GM23338 (cell line): ENCODE measurements around the gene CCDC187. TPM values are rescaled to one million over a fixed set of nuclear protein-coding genes. Genes with fewer than 3 reads are reported as not detected.

ENCODE experiments used
- ATAC-seq: fragments of 200-7000 bp; cut with Tn5 transposase; 3 replicates; pipeline ENCODE4 v1.9.1; 2020
- DNase-seq: peaks from one replicate; pipeline ENCODE4 v3.0.0-alpha.2; 2015; ENCODE audit warnings: low spot score
- H2AFZ ChIP-seq: fragments of 200-600 bp; sonication (generic); 2 replicates; pipeline ENCODE4 v1.8.0; 2016; ENCODE audit warnings: antibody characterized with exemption, mild to moderate bottlenecking, moderate library complexity
- H3F3A ChIP-seq: fragments of 200-600 bp; sonication (generic); replicated peaks from 2 replicates; pipeline ENCODE4 v1.8.0; 2017; ENCODE audit warnings: antibody characterized with exemption, mixed run types, low read depth
- H3K27ac ChIP-seq: fragments of 200-600 bp; sonication (generic); 2 replicates; pipeline ENCODE4 v1.6.1; 2016; ENCODE audit warnings: low read depth
- H3K27me3 ChIP-seq: fragments of 200-600 bp; sonication (generic); 2 replicates; pipeline ENCODE4 v1.8.0; 2016; ENCODE audit warnings: mild to moderate bottlenecking, mixed run types, moderate library complexity; ENCODE audit not compliant: insufficient read depth
- H3K36me3 ChIP-seq: fragments of 200-600 bp; sonication (generic); 2 replicates; pipeline ENCODE4 v1.8.0; 2016; ENCODE audit warnings: mild to moderate bottlenecking; ENCODE audit not compliant: insufficient read depth
- H3K4me1 ChIP-seq: fragments of 200-600 bp; sonication (generic); 2 replicates; pipeline ENCODE4 v1.8.0; 2016; ENCODE audit warnings: mild to moderate bottlenecking, moderate library complexity; ENCODE audit not compliant: insufficient read depth
- H3K4me2 ChIP-seq: fragments of 200-600 bp; sonication (generic); 2 replicates; pipeline ENCODE4 v1.7.1; 2017; ENCODE audit warnings: mixed run types
- H3K4me3 ChIP-seq: fragments of 200-600 bp; sonication (generic); 2 replicates; pipeline ENCODE4 v1.6.1; 2016; ENCODE audit warnings: mixed run types
- H3K79me2 ChIP-seq: fragments of 200-600 bp; sonication (generic); replicated peaks from 2 replicates; pipeline ENCODE4 v1.8.0; 2017; ENCODE audit warnings: mild to moderate bottlenecking; ENCODE audit not compliant: insufficient read depth
- H3K9me2 ChIP-seq: fragments of 200-600 bp; sonication (generic); 2 replicates; pipeline ENCODE4 v1.8.0; 2017; ENCODE audit not compliant: insufficient read depth
- H4K20me1 ChIP-seq: fragments of 200-600 bp; sonication (generic); replicated peaks from 2 replicates; pipeline ENCODE4 v1.8.0; 2017; ENCODE audit warnings: mild to moderate bottlenecking; ENCODE audit not compliant: insufficient read depth
- H3K27ac Mint-ChIP-seq: 2 replicates; pipeline ENCODE4 v1.8.0; 2020; ENCODE audit warnings: inconsistent platforms, mild to moderate bottlenecking, moderate library complexity, mixed read lengths
- H3K27me3 Mint-ChIP-seq: 3 replicates; pipeline ENCODE4 v1.8.0; 2022; ENCODE audit warnings: low read depth, mild to moderate bottlenecking, moderate library complexity, mixed read lengths, inconsistent platforms; ENCODE audit not compliant: insufficient read depth, poor library complexity
- H3K36me3 Mint-ChIP-seq: 3 replicates; pipeline ENCODE4 v1.8.0; 2021; ENCODE audit warnings: low read depth, mild to moderate bottlenecking, inconsistent platforms, moderate library complexity, mixed read lengths
- H3K4me1 Mint-ChIP-seq: 3 replicates; pipeline ENCODE4 v1.8.0; 2020; ENCODE audit warnings: mild to moderate bottlenecking, inconsistent platforms, mixed read lengths
- H3K4me3 Mint-ChIP-seq: 3 replicates; pipeline ENCODE4 v1.8.0; 2021; ENCODE audit warnings: moderate library complexity, mild to moderate bottlenecking, inconsistent platforms, mixed read lengths
- H3K9me3 Mint-ChIP-seq: 3 replicates; pipeline ENCODE4 v1.8.0; 2020; ENCODE audit warnings: moderate library complexity, mild to moderate bottlenecking, inconsistent platforms, mixed read lengths
- JUNB ChIP-seq: IDR thresholded peaks from one replicate; pipeline ENCODE4 v1.6.1; 2016; ENCODE audit warnings: antibody characterized with exemption; ENCODE audit not compliant: unreplicated experiment
- POLR2AphosphoS5 ChIP-seq: IDR thresholded peaks from 2 replicates; pipeline ENCODE4 v1.6.1; 2016; ENCODE audit warnings: antibody characterized with exemption, low read depth
- REST ChIP-seq: IDR thresholded peaks from one replicate; pipeline ENCODE4 v1.6.1; 2018; ENCODE audit warnings: antibody characterized with exemption; ENCODE audit not compliant: unreplicated experiment
- polyA plus RNA-seq: library from polyadenylated mRNA; unstranded; fragments of >200 nt; fragmentation: Nextera tagmentation; extraction: Ambion mirVana; gene quantifications from 2 replicates; pipeline ENCODE4 v1.2.1, GENCODE V29; 2016
- total RNA-seq: library from RNA; depleted of rRNA; stranded (reverse); fragments of >200 nt; shearing (Covaris generic); gene quantifications from 2 replicates; pipeline ENCODE4 v1.2.3, GENCODE V29; 2014

CCDC187 gene
- total and polyA plus RNA-seq, 2 experiments from 2014 or later = 0.14 TPM; not detected in 1

- Histone ChIP-seq H3K9me2 (no peaks in the 10 kb centered on the region), H3F3A (0 out of 2 replicates have a peak, but pooled peaks cover 5% of the 10 kb centered on the region), H3K4me3 (no peak overlapping the region), H3K36me3 (no peaks in the 10 kb centered on the region), H4K20me1 (peaks cover 29% of the 10 kb centered on the region), H3K4me2 (no peak overlapping the region), H3K79me2 (peaks cover 30% of the 10 kb centered on the region), H2AFZ (no peak overlapping the region), H3K27ac (no peak overlapping the region), H3K4me1 (peaks cover 21% of the 10 kb centered on the region), H3K27me3 (0 out of 2 replicates have a peak, but pooled peaks cover 8% of the 10 kb centered on the region)
- TF ChIP-seq JUNB = no peak
- Mint-ChIP-seq H3K4me1 (peaks cover 41% of the 10 kb centered on the region), H3K36me3 (no peaks in the 10 kb centered on the region), H3K27me3 (peaks cover 27% of the 10 kb centered on the region), H3K27ac (no peak overlapping the region), H3K9me3 (no peaks in the 10 kb centered on the region), H3K4me3 (no peak overlapping the region)
- no peak for DNase-seq
- no peak for ATAC-seq
These were observed 56.9 kb downstream of the CCDC187 start for GRCh38 chr9:136246849-136247550.

GRCh38 chr9:136245219-136246150 is 58.4 kb downstream of the CCDC187 start, which contains the start of gene QSOX2:
Gene QSOX2, minus strand, starts transcription at chr9:136245812. Its CDS starts 9 bp downstream, at chr9:136245803.
- ATAC-seq = peak; percentile 59
- H3K4me2 ChIP-seq = peak within 1 kb of the TSS; percentile 99
- peaks cover 44% of the 10 kb centered on the region for H3K4me1 Mint-ChIP-seq
- peaks cover 33% of the 10 kb centered on the region for H4K20me1 ChIP-seq
- peak; percentile 85 for DNase-seq
- peak within 1 kb of the TSS; percentile 87 for H3K4me3 Mint-ChIP-seq
- H3K36me3 Mint-ChIP-seq = no peaks in the 10 kb centered on the region
- 0 out of 2 replicates have a peak, but pooled peaks cover 8% of the 10 kb centered on the region for H3K27me3 ChIP-seq
- TF ChIP-seq POLR2AphosphoS5 (peak; percentile 45; the same call in 1 of the 2 replicates), JUNB (no peak), REST (peak; percentile 64)
- peaks cover 21% of the 10 kb centered on the region for H3K4me1 ChIP-seq
- no peaks in the 10 kb centered on the region for H3K9me3 Mint-ChIP-seq
- 0 out of 2 replicates have a peak, but pooled peaks cover 5% of the 10 kb centered on the region for H3F3A ChIP-seq
- H3K79me2 ChIP-seq = peaks cover 46% of the 10 kb centered on the region
- peak within 1 kb of the TSS; percentile 41 for H3K27ac Mint-ChIP-seq
- H3K36me3 ChIP-seq = no peaks in the 10 kb centered on the region
- peak within 1 kb of the TSS; percentile 84 for H3K4me3 ChIP-seq
- H3K27ac ChIP-seq = no peak within 1 kb of the TSS
- H3K27me3 Mint-ChIP-seq = peaks cover 27% of the 10 kb centered on the region
- H2AFZ ChIP-seq = peak within 1 kb of the TSS; percentile 49; the same call in 1 of the 2 replicates
- H3K9me2 ChIP-seq = no peaks in the 10 kb centered on the region
